ENCODE data around the gene SHMT2. TPM values are rescaled to one million over a fixed set of nuclear protein-coding genes. Genes with fewer than 3 reads are reported as not detected.

Gene SHMT2
- total and polyA plus RNA-seq, 2 donors (not counting 1 experiment from before 2014, with no cell fraction given) = 154 to 380 TPM

DNA sequence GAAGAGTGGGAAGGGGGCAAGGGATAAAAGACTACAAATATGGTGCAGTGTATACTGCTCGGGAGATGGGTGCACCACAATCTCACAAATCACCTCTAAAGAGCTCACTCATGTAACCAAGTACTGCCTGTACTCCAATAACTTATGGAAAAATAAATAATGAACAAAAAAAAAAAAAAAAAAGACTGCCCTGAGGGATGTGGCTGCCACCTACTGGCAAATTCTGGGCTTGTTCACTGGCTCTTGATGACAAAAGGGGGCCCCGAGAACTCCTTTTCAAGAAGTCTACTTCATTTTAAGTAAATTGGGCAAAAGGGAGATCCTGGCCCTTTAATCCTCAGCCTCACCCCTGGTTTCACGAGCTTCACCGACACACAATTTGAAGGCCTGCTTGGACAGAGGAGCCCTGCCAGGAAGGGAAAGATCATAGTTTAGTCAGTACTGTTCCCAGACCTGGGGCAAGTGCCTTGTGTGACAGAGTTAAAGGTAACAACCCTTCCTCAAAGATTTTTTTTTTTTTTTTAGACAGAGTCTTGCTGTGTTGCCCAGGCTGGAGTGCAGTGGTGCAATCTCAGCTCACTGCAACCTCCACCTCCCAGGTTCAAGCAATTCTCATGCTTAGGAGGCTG, 47.5 kb downstream of the SHMT2 start:
- H3K9ac ChIP-seq (ENCODE audit: insufficient read depth, low read length) = no peak overlapping the region
- H3K4me2 ChIP-seq (ENCODE audit: extremely low read depth, insufficient read depth, low read length) = no peak overlapping the region
- no peaks in the 10 kb centered on the region for H3K36me3 ChIP-seq (ENCODE audit: control insufficient read depth, insufficient read depth, low read length)
- H4K20me1 ChIP-seq (ENCODE audit: control insufficient read depth, extremely low read depth, insufficient read depth, low read length) = no peaks in the 10 kb centered on the region
- no peaks in the 10 kb centered on the region for H3K9me3 ChIP-seq (ENCODE audit: control insufficient read depth, insufficient read depth, low read depth, low read length)
- TF ChIP-seq EZH2 (IDR thresholded peaks at IDR 0.05; ENCODE audit: low read length, missing control alignments) = no peak
- TF ChIP-seq, protein P1, sequence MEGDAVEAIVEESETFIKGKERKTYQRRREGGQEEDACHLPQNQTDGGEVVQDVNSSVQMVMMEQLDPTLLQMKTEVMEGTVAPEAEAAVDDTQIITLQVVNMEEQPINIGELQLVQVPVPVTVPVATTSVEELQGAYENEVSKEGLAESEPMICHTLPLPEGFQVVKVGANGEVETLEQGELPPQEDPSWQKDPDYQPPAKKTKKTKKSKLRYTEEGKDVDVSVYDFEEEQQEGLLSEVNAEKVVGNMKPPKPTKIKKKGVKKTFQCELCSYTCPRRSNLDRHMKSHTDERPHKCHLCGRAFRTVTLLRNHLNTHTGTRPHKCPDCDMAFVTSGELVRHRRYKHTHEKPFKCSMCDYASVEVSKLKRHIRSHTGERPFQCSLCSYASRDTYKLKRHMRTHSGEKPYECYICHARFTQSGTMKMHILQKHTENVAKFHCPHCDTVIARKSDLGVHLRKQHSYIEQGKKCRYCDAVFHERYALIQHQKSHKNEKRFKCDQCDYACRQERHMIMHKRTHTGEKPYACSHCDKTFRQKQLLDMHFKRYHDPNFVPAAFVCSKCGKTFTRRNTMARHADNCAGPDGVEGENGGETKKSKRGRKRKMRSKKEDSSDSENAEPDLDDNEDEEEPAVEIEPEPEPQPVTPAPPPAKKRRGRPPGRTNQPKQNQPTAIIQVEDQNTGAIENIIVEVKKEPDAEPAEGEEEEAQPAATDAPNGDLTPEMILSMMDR (conservative IDR thresholded peaks at IDR 0.05 in 1 of 2, IDR thresholded peaks at IDR 0.05 in 1 of 2; ENCODE audit: low read depth in 1 of 2, low read length in 2 of 2) = peak; percentile 32 to 57
- DNase-seq (ENCODE audit: low read depth in 2 of 2) = peak; percentile 18 to 34
- H3K27me3 ChIP-seq (ENCODE audit: control insufficient read depth, insufficient read depth, low read length) = no peaks in the 10 kb centered on the region
- H3K79me2 ChIP-seq (ENCODE audit: control insufficient read depth, insufficient read depth, low read length) = no peaks in the 10 kb centered on the region
- H3K27ac ChIP-seq (ENCODE audit: insufficient read depth, low read length) = no peak overlapping the region
- peaks cover 5% of the 10 kb centered on the region for H3K4me1 ChIP-seq (ENCODE audit: control insufficient read depth, extremely low read depth, insufficient read depth, low read length)
- no peak overlapping the region for H2AFZ ChIP-seq (ENCODE audit: low read length)
- H3K4me3 ChIP-seq (replicated peaks in 1 of 4; ENCODE audit: control extremely low read depth in 1 of 4, insufficient read depth in 1 of 4, low read depth in 3 of 4, low read length in 4 of 4) = no peak overlapping the region

DNA sequence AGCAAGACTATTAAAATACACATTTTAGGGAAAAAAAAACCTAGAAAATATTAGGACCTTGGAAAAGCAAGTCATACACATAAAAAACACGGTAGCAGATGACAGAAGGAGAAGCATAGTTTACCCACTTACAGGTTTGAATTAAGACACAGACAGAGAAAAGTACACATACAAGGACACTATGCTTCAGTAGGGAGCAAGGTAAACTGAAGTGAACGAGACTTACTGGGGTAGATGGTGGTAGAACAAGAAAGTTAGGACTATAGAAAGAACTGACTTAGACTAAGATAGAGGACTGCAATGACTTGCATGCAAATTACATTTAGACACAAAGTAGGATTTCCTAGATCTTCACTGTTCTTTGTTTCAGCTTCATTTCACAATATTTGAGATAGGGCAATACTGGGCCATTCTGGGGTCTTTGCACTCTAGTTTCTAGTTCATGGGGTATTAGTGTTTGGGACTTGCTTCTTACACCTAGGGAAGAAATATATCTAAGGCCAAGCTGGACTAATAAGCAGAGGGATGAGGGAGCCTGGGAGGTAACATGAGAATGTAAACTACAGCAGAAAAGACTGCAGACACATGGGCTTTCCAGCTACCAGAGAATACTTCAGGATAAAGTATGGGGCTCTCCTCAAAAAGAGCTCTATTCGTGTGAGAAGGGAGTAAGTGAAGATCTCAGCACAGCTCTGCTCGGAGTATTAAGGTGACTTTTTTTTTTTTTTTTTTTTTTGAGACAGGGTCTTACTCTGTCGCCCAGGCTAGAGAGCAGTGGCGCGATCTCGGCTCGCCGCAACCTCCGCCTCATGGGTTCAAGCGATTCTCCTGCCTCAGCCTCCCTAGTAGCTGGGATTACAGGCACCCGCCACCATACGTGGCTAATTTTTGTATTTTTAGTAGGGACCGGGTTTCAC, 49.2 kb downstream of the SHMT2 start:
- no peaks in the 10 kb centered on the region for H3K36me3 ChIP-seq (ENCODE audit: control insufficient read depth, insufficient read depth, low read length)
- H3K27ac ChIP-seq (ENCODE audit: insufficient read depth, low read length) = no peak overlapping the region
- H3K9me3 ChIP-seq (ENCODE audit: control insufficient read depth, insufficient read depth, low read depth, low read length) = no peaks in the 10 kb centered on the region
- H3K4me3 ChIP-seq (replicated peaks in 1 of 4; ENCODE audit: control extremely low read depth in 1 of 4, insufficient read depth in 1 of 4, low read depth in 3 of 4, low read length in 4 of 4) = no peak overlapping the region
- H3K27me3 ChIP-seq (ENCODE audit: control insufficient read depth, insufficient read depth, low read length) = no peaks in the 10 kb centered on the region
- H3K9ac ChIP-seq (ENCODE audit: insufficient read depth, low read length) = no peak overlapping the region
- DNase-seq (ENCODE audit: low read depth in 2 of 2) = no peak
- H4K20me1 ChIP-seq (ENCODE audit: control insufficient read depth, extremely low read depth, insufficient read depth, low read length) = no peaks in the 10 kb centered on the region
- H3K4me1 ChIP-seq (ENCODE audit: control insufficient read depth, extremely low read depth, insufficient read depth, low read length) = peaks cover 5% of the 10 kb centered on the region
- TF ChIP-seq EZH2 (IDR thresholded peaks at IDR 0.05; ENCODE audit: low read length, missing control alignments) = no peak
- TF ChIP-seq, protein P1 (conservative IDR thresholded peaks at IDR 0.05 in 1 of 2, IDR thresholded peaks at IDR 0.05 in 1 of 2; ENCODE audit: low read depth in 1 of 2, low read length in 2 of 2) = no peak
- H3K4me2 ChIP-seq (ENCODE audit: extremely low read depth, insufficient read depth, low read length) = no peak overlapping the region
- no peaks in the 10 kb centered on the region for H3K79me2 ChIP-seq (ENCODE audit: control insufficient read depth, insufficient read depth, low read length)
- no peak overlapping the region for H2AFZ ChIP-seq (ENCODE audit: low read length)
